GM19372 (cell line): ENCODE measurements around the gene DEDD2.
"Not testable (repeated sequence)": the region's sequence is repeated elsewhere in the genome, so short reads cannot be mapped to it uniquely, and the experiment has no call there.

ENCODE experiments used
- ATAC-seq: cut with Tn5 transposase; IDR thresholded peaks from one replicate; pipeline ENCODE4 v1.9.1; 2021; ENCODE audit warnings: mild to moderate bottlenecking, low read depth, moderate library complexity; ENCODE audit not compliant: unreplicated experiment

Gene DEDD2

GRCh38 chr19:42217520-42218437 lies at the start of gene DEDD2:
Gene DEDD2 (minus strand): TSS chr19:42217677. CDS start chr19:42217007, 670 bp downstream.
- peak; percentile 63 for ATAC-seq

- ATAC-seq: not testable (repeated sequence)
These were observed 49.6 kb upstream of the DEDD2 start for GRCh38 chr19:42266928-42267603.

GRCh38 chr19:42266105-42266504 lies 48.6 kb upstream of the DEDD2 start:
- ATAC-seq: not testable (repeated sequence)

- no peak for ATAC-seq
These were observed 44.3 kb upstream of the DEDD2 start for GRCh38 chr19:42261763-42262162.

- not testable (repeated sequence) for ATAC-seq
These were observed 40.4 kb upstream of the DEDD2 start for GRCh38 chr19:42257842-42258241.

GRCh38 chr19:42255766-42256745 lies 38.6 kb upstream of the DEDD2 start:
- no peak for ATAC-seq

- ATAC-seq: peak; percentile 64
These were observed 37.6 kb upstream of the DEDD2 start, which contains the start of gene ERF for GRCh38 chr19:42254850-42255765. Gene ERF (minus strand): TSS chr19:42255128. CDS start chr19:42254999, 129 bp downstream.

- ATAC-seq: no peak
These were observed 36.8 kb upstream of the DEDD2 start for GRCh38 chr19:42254089-42254849.

GRCh38 chr19:42253245-42254088 lies 36.0 kb upstream of the DEDD2 start:
- ATAC-seq: no peak

- no peak for ATAC-seq
These were observed 35.1 kb upstream of the DEDD2 start for GRCh38 chr19:42252365-42253244.

- no peak for ATAC-seq
These were observed 34.3 kb upstream of the DEDD2 start for GRCh38 chr19:42251572-42252358.

GRCh38 chr19:42250666-42251531 lies 33.4 kb upstream of the DEDD2 start:
- no peak for ATAC-seq

- ATAC-seq: no peak
These were observed 32.7 kb upstream of the DEDD2 start for GRCh38 chr19:42250183-42250665.

GRCh38 chr19:42249769-42250168 lies 32.3 kb upstream of the DEDD2 start:
- no peak for ATAC-seq
